Testis (tissue), 2 donors: ENCODE data around the gene NOXRED1.

Source experiments
- CTCF ChIP-seq, 3 experiments: fragments of 450-650 bp in 2 of 3; fragments of 200-600 bp in 1 of 3; sonication (generic) in 1 of 3; IDR thresholded peaks; one replicate each; pipeline ENCODE4 v1.5.1; 2016 to 2019; ENCODE audit warnings: antibody characterized with exemption in 3 of 3, mild to moderate bottlenecking in 2 of 3, moderate library complexity in 1 of 3
- POLR2A ChIP-seq: fragments of 450-650 bp; IDR thresholded peaks from one replicate; pipeline ENCODE4 v1.6.1; 2017; ENCODE audit warnings: antibody characterized with exemption, mild to moderate bottlenecking, moderate library complexity

- TF ChIP-seq CTCF (IDR thresholded peaks at IDR 0.05): no peak
- no peak for TF ChIP-seq POLR2A
These were observed 76.8 kb downstream of the NOXRED1 start for GRCh38 chr14:77346495-77346894.
